HG03565 (cell line): Measurements from ENCODE around the gene NAP1L5.
A peak's percentile ranks its signal among the peaks of the same experiment; 100 is the strongest.

Source experiments
- ATAC-seq: cut with Tn5 transposase; IDR thresholded peaks from one replicate; pipeline ENCODE4 v1.9.1; 2021; ENCODE audit warnings: mild to moderate bottlenecking, moderate library complexity; ENCODE audit not compliant: unreplicated experiment

The NAP1L5 gene

GRCh38 chr4:88697588-88698329 lies at the start of gene NAP1L5:
Gene NAP1L5 (minus strand): TSS chr4:88697829. CDS start chr4:88697754, 75 bp downstream.
- ATAC-seq = peak; percentile 93

- ATAC-seq = no peak
These were observed 49.7 kb upstream of the NAP1L5 start for GRCh38 chr4:88747351-88747750.

GRCh38 chr4:88746206-88746605 lies 48.6 kb upstream of the NAP1L5 start:
- ATAC-seq = no peak

- no peak for ATAC-seq
These were observed 48.0 kb upstream of the NAP1L5 start for GRCh38 chr4:88745581-88746163.

GRCh38 chr4:88745175-88745574 lies 47.5 kb upstream of the NAP1L5 start:
- ATAC-seq = no peak

GRCh38 chr4:88744609-88745008 lies 47.0 kb upstream of the NAP1L5 start:
- ATAC-seq = no peak

GRCh38 chr4:88743696-88744095 lies 46.1 kb upstream of the NAP1L5 start:
- ATAC-seq = no peak

GRCh38 chr4:88742561-88742960 lies 44.9 kb upstream of the NAP1L5 start:
- no peak for ATAC-seq

- ATAC-seq = no peak
These were observed 40.6 kb upstream of the NAP1L5 start for GRCh38 chr4:88738180-88738579.

GRCh38 chr4:88737307-88737941 lies 39.8 kb upstream of the NAP1L5 start:
- peak; percentile 63 for ATAC-seq

GRCh38 chr4:88736264-88736663 lies 38.6 kb upstream of the NAP1L5 start:
- ATAC-seq = no peak

GRCh38 chr4:88735564-88735963 lies 37.9 kb upstream of the NAP1L5 start:
- ATAC-seq = no peak

- no peak for ATAC-seq
These were observed 36.8 kb upstream of the NAP1L5 start for GRCh38 chr4:88734403-88734949.

- ATAC-seq = no peak
These were observed 35.2 kb upstream of the NAP1L5 start for GRCh38 chr4:88732714-88733368.

GRCh38 chr4:88731381-88731780 lies 33.8 kb upstream of the NAP1L5 start:
- ATAC-seq = no peak

GRCh38 chr4:88730811-88731210 lies 33.2 kb upstream of the NAP1L5 start:
- no peak for ATAC-seq

GRCh38 chr4:88729146-88729760 lies 31.6 kb upstream of the NAP1L5 start:
- no peak for ATAC-seq

- no peak for ATAC-seq
These were observed 30.5 kb upstream of the NAP1L5 start for GRCh38 chr4:88728146-88728545.

GRCh38 chr4:88725986-88726385 lies 28.4 kb upstream of the NAP1L5 start:
- ATAC-seq = no peak

- no peak for ATAC-seq
These were observed 27.5 kb upstream of the NAP1L5 start for GRCh38 chr4:88725143-88725542.

GRCh38 chr4:88724406-88724805 lies 26.8 kb upstream of the NAP1L5 start:
- ATAC-seq = no peak
